ENCODE data around the gene CPNE5.

DNA sequence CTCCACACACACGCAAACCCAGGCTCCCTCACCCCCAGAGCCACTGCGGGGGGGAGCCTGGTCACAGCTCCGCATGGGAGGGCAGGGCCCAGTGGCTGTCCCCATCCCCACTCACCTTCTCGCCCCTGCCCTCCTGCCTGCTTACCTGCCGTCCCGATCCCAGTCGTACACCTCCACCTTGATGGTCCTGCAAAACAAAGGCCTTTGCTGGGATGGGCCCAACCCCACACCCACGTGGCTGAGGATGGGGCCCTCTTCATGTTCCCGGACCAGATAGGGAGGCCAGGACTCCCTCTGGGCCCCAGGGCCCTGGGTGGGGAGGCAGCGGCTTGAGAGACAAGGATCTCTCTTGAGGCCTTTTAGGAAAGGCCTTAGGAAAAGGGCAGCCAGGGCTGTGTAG is 74.1 kb downstream of the CPNE5 start:
- no peak for TF ChIP-seq EZH2 (IDR thresholded peaks at IDR 0.05; ENCODE audit: low read length, missing control alignments)
- TF ChIP-seq, protein P1, sequence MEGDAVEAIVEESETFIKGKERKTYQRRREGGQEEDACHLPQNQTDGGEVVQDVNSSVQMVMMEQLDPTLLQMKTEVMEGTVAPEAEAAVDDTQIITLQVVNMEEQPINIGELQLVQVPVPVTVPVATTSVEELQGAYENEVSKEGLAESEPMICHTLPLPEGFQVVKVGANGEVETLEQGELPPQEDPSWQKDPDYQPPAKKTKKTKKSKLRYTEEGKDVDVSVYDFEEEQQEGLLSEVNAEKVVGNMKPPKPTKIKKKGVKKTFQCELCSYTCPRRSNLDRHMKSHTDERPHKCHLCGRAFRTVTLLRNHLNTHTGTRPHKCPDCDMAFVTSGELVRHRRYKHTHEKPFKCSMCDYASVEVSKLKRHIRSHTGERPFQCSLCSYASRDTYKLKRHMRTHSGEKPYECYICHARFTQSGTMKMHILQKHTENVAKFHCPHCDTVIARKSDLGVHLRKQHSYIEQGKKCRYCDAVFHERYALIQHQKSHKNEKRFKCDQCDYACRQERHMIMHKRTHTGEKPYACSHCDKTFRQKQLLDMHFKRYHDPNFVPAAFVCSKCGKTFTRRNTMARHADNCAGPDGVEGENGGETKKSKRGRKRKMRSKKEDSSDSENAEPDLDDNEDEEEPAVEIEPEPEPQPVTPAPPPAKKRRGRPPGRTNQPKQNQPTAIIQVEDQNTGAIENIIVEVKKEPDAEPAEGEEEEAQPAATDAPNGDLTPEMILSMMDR (conservative IDR thresholded peaks at IDR 0.05 in 1 of 2, IDR thresholded peaks at IDR 0.05 in 1 of 2; ENCODE audit: low read depth in 1 of 2, low read length in 2 of 2), result no peak
